Measurements from ENCODE around the gene KCNJ2.

Gene KCNJ2

GRCh38 chr17:70158180-70158579 is 11.2 kb upstream of the KCNJ2 start:
- no peak overlapping the region for H3K4me3 ChIP-seq (ENCODE audit: low read depth, low read length)
- no peak for DNase-seq (ENCODE audit: low read depth)
- no peak for TF ChIP-seq CTCF (IDR thresholded peaks at IDR 0.05; ENCODE audit: control insufficient read depth, extremely low read depth, insufficient read depth)

GRCh38 chr17:70158591-70158990 is 10.7 kb upstream of the KCNJ2 start:
- DNase-seq (ENCODE audit: low read depth), result no peak
- H3K4me3 ChIP-seq (ENCODE audit: low read depth, low read length), result no peak overlapping the region
- no peak for TF ChIP-seq CTCF (IDR thresholded peaks at IDR 0.05; ENCODE audit: control insufficient read depth, extremely low read depth, insufficient read depth)

- no peak overlapping the region for H3K4me3 ChIP-seq (ENCODE audit: low read depth, low read length)
- TF ChIP-seq CTCF (IDR thresholded peaks at IDR 0.05; ENCODE audit: control insufficient read depth, extremely low read depth, insufficient read depth), result no peak
- no peak for DNase-seq (ENCODE audit: low read depth)
These were observed 9.4 kb upstream of the KCNJ2 start for GRCh38 chr17:70159980-70160379.

GRCh38 chr17:70161519-70161918 is 7.8 kb upstream of the KCNJ2 start:
- DNase-seq (ENCODE audit: low read depth), result no peak
- no peak overlapping the region for H3K4me3 ChIP-seq (ENCODE audit: low read depth, low read length)
- no peak for TF ChIP-seq CTCF (IDR thresholded peaks at IDR 0.05; ENCODE audit: control insufficient read depth, extremely low read depth, insufficient read depth)

GRCh38 chr17:70165383-70165782 is 3.9 kb upstream of the KCNJ2 start:
- TF ChIP-seq CTCF (IDR thresholded peaks at IDR 0.05; ENCODE audit: control insufficient read depth, extremely low read depth, insufficient read depth), result no peak
- no peak for DNase-seq (ENCODE audit: low read depth)
- H3K4me3 ChIP-seq (ENCODE audit: low read depth, low read length), result no peak overlapping the region

GRCh38 chr17:70166615-70167014 is 2.7 kb upstream of the KCNJ2 start:
- no peak overlapping the region for H3K4me3 ChIP-seq (ENCODE audit: low read depth, low read length)
- no peak for DNase-seq (ENCODE audit: low read depth)
- TF ChIP-seq CTCF (IDR thresholded peaks at IDR 0.05; ENCODE audit: control insufficient read depth, extremely low read depth, insufficient read depth), result no peak

All from LNCaP clone FGC (cell line).